Activated CD4-positive, alpha-beta T cell treated with anti-CD3 and anti-CD28 coated beads, Interleukin-2, Interleukin-4, amounts not matched to agents 100 ng/mL and 50 ng/mL, durations not matched to agents 16 hours and 8 hours (primary cell): ENCODE data around the gene CRIM1.

Source experiments
- DNase-seq: peaks from one replicate; pipeline ENCODE4 v3.0.0-alpha.2; 2020; ENCODE audit warnings: low spot score

CRIM1 gene

DNA sequence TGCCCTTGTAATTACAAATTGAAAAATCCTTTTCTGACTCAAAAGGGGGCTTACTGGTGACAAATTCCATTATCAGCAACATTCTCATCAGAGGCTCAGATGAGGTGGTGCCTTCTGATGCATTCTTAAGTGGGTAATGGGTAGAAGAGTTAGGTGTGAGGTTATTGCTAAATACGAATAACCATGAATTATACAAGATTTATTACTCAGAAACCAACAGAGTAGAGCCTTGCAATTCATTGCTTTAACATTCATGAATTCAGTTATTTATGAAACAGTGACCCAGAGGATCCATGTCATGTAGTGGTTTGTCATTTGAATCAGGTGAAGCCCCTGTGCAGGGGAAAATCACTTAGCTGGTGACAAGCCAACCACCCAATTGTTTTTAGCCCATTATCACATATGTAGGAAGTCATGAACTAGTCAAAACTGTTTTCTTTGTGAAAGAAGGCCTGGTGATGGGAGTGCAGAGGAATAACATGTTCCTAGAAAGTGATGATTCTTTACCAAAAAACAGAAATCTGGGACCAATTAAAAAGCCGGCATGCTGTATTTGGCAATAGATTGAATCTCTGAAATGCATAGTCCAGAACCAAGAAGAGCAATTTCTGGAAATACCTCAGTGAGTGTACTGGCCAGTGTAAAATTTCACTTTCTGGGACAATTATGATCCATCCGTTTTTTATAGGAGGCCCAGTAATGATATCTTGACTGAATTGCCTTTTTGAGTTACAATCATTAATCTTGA lies 70.2 kb downstream of the CRIM1 start:
- DNase-seq: no peak

GRCh38 chr2:36427790-36428243 lies 72.2 kb downstream of the CRIM1 start:
- DNase-seq: no peak

DNA sequence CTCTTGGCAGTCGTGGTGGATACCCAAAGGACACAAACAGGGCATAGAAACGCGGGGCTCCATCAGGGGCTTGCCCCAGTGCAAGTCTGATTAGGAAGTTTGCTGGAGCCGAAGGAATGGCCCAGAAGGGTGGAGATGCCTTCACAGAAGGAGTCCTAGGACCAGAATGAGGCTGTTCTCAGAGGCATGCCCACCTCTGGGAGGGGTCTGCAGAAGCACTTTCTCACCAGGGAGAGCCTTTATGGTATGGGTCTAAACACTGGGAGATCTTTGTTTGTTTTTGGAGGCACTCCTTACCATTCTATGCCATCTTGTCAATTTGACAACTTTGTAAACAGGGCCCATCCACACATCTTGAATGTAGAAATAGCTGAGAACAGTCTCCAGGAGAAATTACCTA lies 75.0 kb downstream of the CRIM1 start:
- DNase-seq: no peak

- DNase-seq: no peak
These were observed 76.9 kb downstream of the CRIM1 start for GRCh38 chr2:36432479-36432878.

GRCh38 chr2:36433311-36434217 lies 78.0 kb downstream of the CRIM1 start:
- DNase-seq: no peak

GRCh38 chr2:36438449-36438977 lies 82.9 kb downstream of the CRIM1 start:
- no peak for DNase-seq

DNA sequence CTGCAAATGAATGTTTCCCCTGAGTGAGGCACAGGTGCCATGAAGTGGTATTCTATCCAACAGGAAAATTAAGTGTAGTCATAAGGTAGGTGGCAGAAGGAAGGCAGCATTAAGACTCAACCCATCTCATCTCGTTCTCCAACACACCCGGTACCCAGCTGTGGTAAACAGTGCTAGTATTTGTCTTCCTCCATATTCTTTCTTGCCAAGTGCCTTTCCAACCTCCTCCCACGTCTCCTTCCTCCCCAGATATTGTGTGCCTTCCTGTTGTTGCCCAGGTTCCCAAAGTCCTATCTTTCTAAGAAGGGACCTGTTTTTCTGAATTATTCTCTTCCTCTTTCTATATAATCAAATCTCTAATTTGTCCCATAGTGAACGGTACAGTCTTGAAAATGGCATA lies 83.5 kb downstream of the CRIM1 start:
- no peak for DNase-seq

DNA sequence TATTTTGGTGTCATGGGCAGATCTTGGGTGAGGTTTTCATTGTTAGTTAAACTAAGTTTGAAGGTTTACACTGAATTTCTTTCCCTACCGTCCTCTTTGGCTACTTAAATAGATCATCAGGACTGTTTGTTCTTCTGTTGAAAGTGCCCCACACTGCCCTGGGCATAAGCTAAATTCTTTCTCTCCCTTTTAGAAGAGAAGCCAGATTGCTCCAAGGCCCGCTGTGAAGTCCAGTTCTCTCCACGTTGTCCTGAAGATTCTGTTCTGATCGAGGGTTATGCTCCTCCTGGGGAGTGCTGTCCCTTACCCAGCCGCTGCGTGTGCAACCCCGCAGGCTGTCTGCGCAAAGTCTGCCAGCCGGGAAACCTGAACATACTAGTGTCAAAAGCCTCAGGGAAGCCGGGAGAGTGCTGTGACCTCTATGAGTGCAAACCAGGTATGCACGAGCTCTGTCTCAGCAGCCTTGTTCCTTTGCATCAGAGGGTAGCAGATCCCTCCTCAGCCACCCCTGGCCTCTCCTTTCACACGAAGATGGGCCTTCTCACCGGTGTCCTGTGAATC lies 85.6 kb downstream of the CRIM1 start:
- no peak for DNase-seq

DNA sequence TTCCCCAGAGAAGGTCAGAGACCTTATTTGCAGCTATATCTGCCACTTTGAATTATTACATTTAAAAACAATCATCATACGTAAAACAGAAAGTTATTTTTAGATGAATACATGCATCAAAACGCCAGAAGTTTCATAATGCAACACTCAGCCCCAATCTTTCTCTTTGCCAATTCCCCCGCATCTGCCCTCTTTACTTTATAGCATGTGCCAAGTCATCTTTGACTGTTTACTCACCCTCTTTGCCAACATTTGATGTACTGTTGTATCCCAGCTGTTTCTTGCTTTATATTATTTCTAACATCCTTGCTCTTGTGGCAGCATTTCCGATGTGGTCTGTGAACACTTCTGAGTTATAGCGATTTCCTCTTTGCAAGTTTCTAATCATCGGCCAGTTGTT lies 86.2 kb downstream of the CRIM1 start:
- DNase-seq: peak; percentile 3

DNA sequence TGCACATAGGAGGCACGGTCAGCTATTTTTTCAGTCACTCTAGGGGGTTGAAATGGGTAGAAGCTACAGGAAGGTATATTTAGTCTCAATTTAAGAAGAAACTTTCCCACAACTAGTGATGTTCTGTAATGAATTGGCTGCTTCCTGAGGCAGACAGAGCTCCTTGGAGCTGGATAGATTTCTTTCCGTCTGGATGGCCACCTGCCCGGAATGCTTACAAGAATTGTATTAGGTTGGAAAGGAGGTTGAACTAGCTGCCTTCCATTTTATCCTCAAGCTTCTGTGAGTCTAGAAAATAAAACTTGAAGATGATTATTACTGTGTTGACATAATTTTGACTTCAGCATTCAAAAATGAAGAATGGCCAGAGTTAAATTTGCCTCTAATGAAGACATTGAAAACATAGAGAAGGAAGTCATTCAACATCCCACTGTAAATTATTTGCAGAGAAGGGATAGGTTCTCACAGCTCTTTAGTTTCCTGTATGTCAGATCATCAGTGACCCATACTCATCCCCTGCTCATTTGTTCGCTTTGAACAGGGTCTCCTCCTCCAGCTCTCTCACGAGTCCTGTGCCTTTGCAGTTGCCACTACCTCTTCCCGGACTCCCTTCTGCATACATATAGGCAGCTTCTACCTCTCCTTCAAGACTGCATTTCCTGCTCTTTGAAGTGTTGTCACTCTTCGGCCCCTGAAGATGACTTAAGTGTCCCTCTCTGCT lies 88.8 kb downstream of the CRIM1 start:
- DNase-seq: no peak

GRCh38 chr2:36445185-36445866 lies 89.7 kb downstream of the CRIM1 start:
- no peak for DNase-seq

GRCh38 chr2:36446294-36446693 lies 90.7 kb downstream of the CRIM1 start:
- DNase-seq: no peak

- DNase-seq: no peak
These were observed 93.6 kb downstream of the CRIM1 start for GRCh38 chr2:36449213-36449612.

DNA sequence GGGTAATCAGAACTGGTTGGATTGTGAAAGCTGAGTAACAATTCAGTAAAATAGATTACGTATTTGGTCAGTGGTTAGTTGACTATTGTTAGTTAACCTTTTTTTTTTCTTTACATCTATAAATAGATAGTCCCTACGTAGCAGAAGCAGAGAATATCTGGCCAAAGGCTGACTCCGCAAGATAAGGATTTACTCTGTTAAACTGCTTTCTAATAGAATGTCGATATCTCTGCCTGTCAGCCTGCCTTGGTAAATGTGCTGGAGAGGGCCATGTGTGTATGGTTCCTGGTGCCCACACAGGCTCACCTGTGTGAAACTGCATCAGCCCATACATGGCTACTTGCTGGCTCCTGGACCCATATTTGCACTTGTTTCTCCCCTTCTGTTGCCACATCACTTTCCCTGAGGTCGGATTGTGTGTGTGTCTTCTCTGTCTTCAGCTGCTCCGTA lies 94.4 kb downstream of the CRIM1 start:
- no peak for DNase-seq

- DNase-seq: no peak
These were observed 95.1 kb downstream of the CRIM1 start for GRCh38 chr2:36450466-36451196.

- DNase-seq: no peak
These were observed 95.9 kb downstream of the CRIM1 start for GRCh38 chr2:36451512-36451911.

DNA sequence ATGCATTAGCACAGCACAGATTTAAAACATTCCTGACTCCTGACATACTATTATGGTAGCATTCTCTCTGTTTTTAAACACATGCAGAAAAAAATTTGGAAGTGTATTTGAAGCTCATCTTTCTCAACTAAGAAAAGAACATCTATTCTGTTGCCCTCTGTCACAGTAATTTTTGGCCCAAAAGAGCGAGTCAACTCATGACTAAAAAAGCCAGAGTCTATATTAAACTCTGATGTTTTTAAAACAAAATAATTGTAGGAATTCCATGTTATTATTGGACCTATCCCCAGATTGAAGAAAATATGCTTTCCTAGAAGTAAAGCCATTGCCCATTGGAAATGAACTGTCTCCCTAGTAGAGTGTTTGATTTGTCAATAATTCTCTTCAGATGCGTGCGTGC lies 96.7 kb downstream of the CRIM1 start:
- DNase-seq: no peak

- no peak for DNase-seq
These were observed 98.1 kb downstream of the CRIM1 start for GRCh38 chr2:36453652-36454051.

DNA sequence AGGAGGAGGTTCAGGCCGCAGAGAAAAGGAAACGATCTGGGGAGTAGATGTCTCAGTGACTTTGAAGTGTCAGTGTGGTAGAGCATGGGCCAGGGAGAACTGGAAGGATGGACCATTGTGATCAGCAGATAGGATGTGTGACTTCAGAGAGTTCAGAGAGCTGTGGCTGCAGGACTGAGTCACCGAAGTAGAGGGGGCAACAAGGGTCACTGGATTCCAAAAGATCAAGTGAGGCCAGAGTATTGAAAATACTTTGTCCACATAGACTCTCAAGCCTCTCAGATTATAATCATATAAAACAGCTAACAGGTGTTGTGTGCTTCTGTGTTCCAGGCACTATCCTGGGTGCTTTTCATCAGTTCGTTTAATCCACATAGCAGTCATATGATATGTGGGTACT lies 99.4 kb downstream of the CRIM1 start:
- DNase-seq: no peak

- DNase-seq: no peak
These were observed 100.2 kb downstream of the CRIM1 start for GRCh38 chr2:36455788-36456187.
